ENCODE data around the gene RAB11FIP4. TPM values are rescaled to one million over a fixed set of nuclear protein-coding genes. Genes with fewer than 3 reads are reported as not detected.

Gene RAB11FIP4
- total and polyA plus RNA-seq, 2 of the 13 experiments (the other 11 are each of a cell fraction or from before 2014, with no cell fraction given), result 28.0 to 89.3 TPM

DNA sequence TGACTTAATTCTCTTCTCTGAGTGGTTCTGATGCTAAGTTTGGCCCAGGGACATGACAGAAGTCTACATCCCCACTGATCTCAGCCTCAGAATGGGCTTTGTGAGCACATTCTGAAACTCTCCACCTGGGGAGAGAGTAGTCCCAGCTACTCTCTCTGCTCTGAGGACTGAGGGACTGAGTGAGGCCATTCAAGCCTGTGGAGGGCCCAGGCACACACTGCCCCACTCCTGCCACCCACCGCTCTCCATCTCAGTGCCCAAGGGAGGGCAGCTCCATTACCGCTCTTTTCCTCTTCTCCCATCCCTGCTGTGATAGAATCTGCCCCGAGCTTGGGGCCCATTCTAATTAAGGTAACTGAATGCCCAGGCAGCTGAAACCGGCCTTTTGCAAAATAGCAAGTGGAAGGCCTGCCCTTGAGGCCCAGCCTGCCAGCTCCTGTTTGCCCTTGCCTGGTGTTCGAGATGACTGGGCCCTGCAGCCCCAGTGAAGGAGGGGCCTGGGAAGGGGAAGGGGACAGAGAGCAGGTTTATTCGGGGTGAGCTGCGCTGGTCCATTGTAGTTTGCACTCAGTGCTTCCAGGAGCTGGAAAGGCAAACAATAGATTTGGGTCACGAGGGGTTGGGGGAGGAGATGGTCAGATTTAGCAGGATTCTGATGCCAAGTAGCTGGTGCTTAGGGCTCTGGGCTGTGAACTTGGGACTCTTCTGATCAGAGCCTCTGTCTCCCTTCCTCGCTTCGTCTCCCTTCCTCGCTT, 76.2 kb downstream of the RAB11FIP4 start (continued):
- TF ChIP-seq, protein P1, sequence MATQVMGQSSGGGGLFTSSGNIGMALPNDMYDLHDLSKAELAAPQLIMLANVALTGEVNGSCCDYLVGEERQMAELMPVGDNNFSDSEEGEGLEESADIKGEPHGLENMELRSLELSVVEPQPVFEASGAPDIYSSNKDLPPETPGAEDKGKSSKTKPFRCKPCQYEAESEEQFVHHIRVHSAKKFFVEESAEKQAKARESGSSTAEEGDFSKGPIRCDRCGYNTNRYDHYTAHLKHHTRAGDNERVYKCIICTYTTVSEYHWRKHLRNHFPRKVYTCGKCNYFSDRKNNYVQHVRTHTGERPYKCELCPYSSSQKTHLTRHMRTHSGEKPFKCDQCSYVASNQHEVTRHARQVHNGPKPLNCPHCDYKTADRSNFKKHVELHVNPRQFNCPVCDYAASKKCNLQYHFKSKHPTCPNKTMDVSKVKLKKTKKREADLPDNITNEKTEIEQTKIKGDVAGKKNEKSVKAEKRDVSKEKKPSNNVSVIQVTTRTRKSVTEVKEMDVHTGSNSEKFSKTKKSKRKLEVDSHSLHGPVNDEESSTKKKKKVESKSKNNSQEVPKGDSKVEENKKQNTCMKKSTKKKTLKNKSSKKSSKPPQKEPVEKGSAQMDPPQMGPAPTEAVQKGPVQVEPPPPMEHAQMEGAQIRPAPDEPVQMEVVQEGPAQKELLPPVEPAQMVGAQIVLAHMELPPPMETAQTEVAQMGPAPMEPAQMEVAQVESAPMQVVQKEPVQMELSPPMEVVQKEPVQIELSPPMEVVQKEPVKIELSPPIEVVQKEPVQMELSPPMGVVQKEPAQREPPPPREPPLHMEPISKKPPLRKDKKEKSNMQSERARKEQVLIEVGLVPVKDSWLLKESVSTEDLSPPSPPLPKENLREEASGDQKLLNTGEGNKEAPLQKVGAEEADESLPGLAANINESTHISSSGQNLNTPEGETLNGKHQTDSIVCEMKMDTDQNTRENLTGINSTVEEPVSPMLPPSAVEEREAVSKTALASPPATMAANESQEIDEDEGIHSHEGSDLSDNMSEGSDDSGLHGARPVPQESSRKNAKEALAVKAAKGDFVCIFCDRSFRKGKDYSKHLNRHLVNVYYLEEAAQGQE (IDR thresholded peaks at IDR 0.05; ENCODE audit: borderline replicate concordance in 1 of 2, low read depth in 1 of 2, low read length in 2 of 2), result 0 out of 4 replicates have a peak, but pooled peaks of 1 of the 2 experiments have one; percentile 34
- TF ChIP-seq CBFB (CRISPR knock-in tag; IDR thresholded peaks at IDR 0.05), result no peak
- no peak for TF ChIP-seq MAFF (IDR thresholded peaks at IDR 0.05; ENCODE audit: low read depth, low read length)
- no peak for TF ChIP-seq ZNF891 (CRISPR knock-in tag; IDR thresholded peaks at IDR 0.05)
- no peak for TF ChIP-seq ZSCAN31 (CRISPR knock-in tag; IDR thresholded peaks at IDR 0.05; ENCODE audit: low read depth)
- no peak for TF ChIP-seq ZFP90 (CRISPR knock-in tag; IDR thresholded peaks at IDR 0.05; ENCODE audit: borderline replicate concordance)
- TF ChIP-seq ZNF781 (CRISPR knock-in tag; IDR thresholded peaks at IDR 0.05; ENCODE audit: borderline replicate concordance, not compliant biosample characterization), result no peak
- TF ChIP-seq ZNF367 (CRISPR knock-in tag; IDR thresholded peaks at IDR 0.05; ENCODE audit: borderline replicate concordance), result no peak
- TF ChIP-seq EZH2 (conservative IDR thresholded peaks at IDR 0.05; ENCODE audit: low read depth, low read length), result no peak
- TF ChIP-seq, protein P2, sequence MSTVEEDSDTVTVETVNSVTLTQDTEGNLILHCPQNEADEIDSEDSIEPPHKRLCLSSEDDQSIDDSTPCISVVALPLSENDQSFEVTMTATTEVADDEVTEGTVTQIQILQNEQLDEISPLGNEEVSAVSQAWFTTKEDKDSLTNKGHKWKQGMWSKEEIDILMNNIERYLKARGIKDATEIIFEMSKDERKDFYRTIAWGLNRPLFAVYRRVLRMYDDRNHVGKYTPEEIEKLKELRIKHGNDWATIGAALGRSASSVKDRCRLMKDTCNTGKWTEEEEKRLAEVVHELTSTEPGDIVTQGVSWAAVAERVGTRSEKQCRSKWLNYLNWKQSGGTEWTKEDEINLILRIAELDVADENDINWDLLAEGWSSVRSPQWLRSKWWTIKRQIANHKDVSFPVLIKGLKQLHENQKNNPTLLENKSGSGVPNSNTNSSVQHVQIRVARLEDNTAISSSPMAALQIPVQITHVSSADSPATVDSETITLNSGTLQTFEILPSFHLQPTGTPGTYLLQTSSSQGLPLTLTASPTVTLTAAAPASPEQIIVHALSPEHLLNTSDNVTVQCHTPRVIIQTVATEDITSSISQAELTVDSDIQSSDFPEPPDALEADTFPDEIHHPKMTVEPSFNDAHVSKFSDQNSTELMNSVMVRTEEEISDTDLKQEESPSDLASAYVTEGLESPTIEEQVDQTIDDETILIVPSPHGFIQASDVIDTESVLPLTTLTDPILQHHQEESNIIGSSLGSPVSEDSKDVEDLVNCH (CRISPR knock-in tag; IDR thresholded peaks at IDR 0.05), result 0 out of 2 replicates have a peak, but pooled peaks have one; percentile 30
- no peak for TF ChIP-seq ONECUT2 (CRISPR knock-in tag; IDR thresholded peaks at IDR 0.05)
- TF ChIP-seq, protein P3, sequence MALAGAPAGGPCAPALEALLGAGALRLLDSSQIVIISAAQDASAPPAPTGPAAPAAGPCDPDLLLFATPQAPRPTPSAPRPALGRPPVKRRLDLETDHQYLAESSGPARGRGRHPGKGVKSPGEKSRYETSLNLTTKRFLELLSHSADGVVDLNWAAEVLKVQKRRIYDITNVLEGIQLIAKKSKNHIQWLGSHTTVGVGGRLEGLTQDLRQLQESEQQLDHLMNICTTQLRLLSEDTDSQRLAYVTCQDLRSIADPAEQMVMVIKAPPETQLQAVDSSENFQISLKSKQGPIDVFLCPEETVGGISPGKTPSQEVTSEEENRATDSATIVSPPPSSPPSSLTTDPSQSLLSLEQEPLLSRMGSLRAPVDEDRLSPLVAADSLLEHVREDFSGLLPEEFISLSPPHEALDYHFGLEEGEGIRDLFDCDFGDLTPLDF (CRISPR knock-in tag; IDR thresholded peaks at IDR 0.05), result no peak
- TF ChIP-seq PRMT3 (CRISPR knock-in tag; IDR thresholded peaks at IDR 0.05; ENCODE audit: borderline replicate concordance, low read depth), result no peak
- TF ChIP-seq ZNF678 (CRISPR knock-in tag; IDR thresholded peaks at IDR 0.05), result 0 out of 2 replicates have a peak, but pooled peaks have one; percentile 36
- TF ChIP-seq IKZF4 (CRISPR knock-in tag; IDR thresholded peaks at IDR 0.05; ENCODE audit: borderline replicate concordance, low read depth, not compliant biosample characterization), result peak; percentile 53
- TF ChIP-seq, protein P4, sequence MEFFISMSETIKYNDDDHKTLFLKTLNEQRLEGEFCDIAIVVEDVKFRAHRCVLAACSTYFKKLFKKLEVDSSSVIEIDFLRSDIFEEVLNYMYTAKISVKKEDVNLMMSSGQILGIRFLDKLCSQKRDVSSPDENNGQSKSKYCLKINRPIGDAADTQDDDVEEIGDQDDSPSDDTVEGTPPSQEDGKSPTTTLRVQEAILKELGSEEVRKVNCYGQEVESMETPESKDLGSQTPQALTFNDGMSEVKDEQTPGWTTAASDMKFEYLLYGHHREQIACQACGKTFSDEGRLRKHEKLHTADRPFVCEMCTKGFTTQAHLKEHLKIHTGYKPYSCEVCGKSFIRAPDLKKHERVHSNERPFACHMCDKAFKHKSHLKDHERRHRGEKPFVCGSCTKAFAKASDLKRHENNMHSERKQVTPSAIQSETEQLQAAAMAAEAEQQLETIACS (CRISPR knock-in tag; IDR thresholded peaks at IDR 0.05), result no peak
- TF ChIP-seq ZSCAN9 (CRISPR knock-in tag; IDR thresholded peaks at IDR 0.05; ENCODE audit: borderline replicate concordance), result no peak
- TF ChIP-seq ZFP82 (CRISPR knock-in tag; IDR thresholded peaks at IDR 0.05; ENCODE audit: borderline replicate concordance), result no peak
- TF ChIP-seq EHMT2 (IDR thresholded peaks at IDR 0.05; ENCODE audit: borderline replicate concordance, low read depth, low read length), result no peak
- no peak for TF ChIP-seq ZNF17 (CRISPR knock-in tag; IDR thresholded peaks at IDR 0.05)
- no peak for TF ChIP-seq JARID2 (CRISPR knock-in tag; IDR thresholded peaks at IDR 0.05; ENCODE audit: insufficient replicate concordance)

Measured in HepG2 (cell line).